Measurements from ENCODE around the gene DLL1.

GRCh38 chr6:170260686-170261085 is 30.2 kb downstream of the DLL1 start:
- TF ChIP-seq CTCF (IDR thresholded peaks at IDR 0.05) (no peak), POLR2AphosphoS5 (IDR thresholded peaks at IDR 0.05) (no peak)

Measured in suprapubic skin (tissue), 3 donors.